Cardiac muscle cell (in vitro differentiated cells and primary cell): ENCODE results near the gene CIRBP. TPM values are rescaled to one million over a fixed set of nuclear protein-coding genes. Genes with fewer than 3 reads are reported as not detected.

Experiments used
- DNase-seq, 2 donors: peaks; one replicate each; pipeline versions ENCODE4 v3.0.0 to v3.0.0-alpha.2; 2010 to 2017; ENCODE audit warnings: low read depth in 1 of 2, low spot score in 1 of 2
- H3K27ac ChIP-seq: fragments of 200-600 bp; sonication (generic); 2 replicates; pipeline ENCODE4 v1.5.1; 2016
- H3K27me3 ChIP-seq: fragments of 200-600 bp; sonication (generic); 2 replicates; pipeline ENCODE4 v1.6.0; 2016; ENCODE audit warnings: control low read depth
- H3K36me3 ChIP-seq: fragments of 200-600 bp; sonication (generic); 2 replicates; pipeline ENCODE4 v1.5.1; 2016; ENCODE audit warnings: control low read depth
- H3K4me1 ChIP-seq: fragments of 200-600 bp; sonication (generic); 2 replicates; pipeline ENCODE4 v1.8.1; 2017; ENCODE audit warnings: low read depth, mild to moderate bottlenecking, mixed run types
- H3K4me3 ChIP-seq: fragments of 200-600 bp; sonication (generic); 2 replicates; pipeline ENCODE4 v1.5.1; 2016; ENCODE audit warnings: mild to moderate bottlenecking
- H3K9me3 ChIP-seq: fragments of 200-600 bp; sonication (generic); 2 replicates; pipeline ENCODE4 v1.5.1; 2017; ENCODE audit warnings: low read depth, mild to moderate bottlenecking, control low read depth
- polyA plus RNA-seq: library from polyadenylated mRNA; unstranded; fragments of >200 nt; fragmentation: Nextera tagmentation; extraction: Ambion mirVana; gene quantifications from 2 replicates; pipeline ENCODE4 v1.2.1, GENCODE V29; 2016
- total RNA-seq: library from RNA; depleted of rRNA; stranded (reverse); fragments of >200 nt; gene quantifications from 2 replicates; pipeline ENCODE4 v1.2.3, GENCODE V29; 2016
- TF ChIP-seq, protein P1 (sequence below): IDR thresholded peaks from 2 replicates; pipeline ENCODE4 v1.5.1; 2012; ENCODE audit warnings: low read depth, mild to moderate bottlenecking, low read length

Gene CIRBP
- total and polyA plus RNA-seq, 2 experiments from 2014 or later: 716 to 2,236 TPM

- H3K9me3 ChIP-seq: no peaks in the 10 kb centered on the region
- H3K27me3 ChIP-seq: no peaks in the 10 kb centered on the region
- H3K27ac ChIP-seq: peak overlapping the region; percentile 91
- H3K36me3 ChIP-seq: peaks cover 23% of the 10 kb centered on the region
- peak; percentile 87 to 88 for DNase-seq
- peak overlapping the region; percentile 92 for H3K4me3 ChIP-seq
- TF ChIP-seq, protein P1, sequence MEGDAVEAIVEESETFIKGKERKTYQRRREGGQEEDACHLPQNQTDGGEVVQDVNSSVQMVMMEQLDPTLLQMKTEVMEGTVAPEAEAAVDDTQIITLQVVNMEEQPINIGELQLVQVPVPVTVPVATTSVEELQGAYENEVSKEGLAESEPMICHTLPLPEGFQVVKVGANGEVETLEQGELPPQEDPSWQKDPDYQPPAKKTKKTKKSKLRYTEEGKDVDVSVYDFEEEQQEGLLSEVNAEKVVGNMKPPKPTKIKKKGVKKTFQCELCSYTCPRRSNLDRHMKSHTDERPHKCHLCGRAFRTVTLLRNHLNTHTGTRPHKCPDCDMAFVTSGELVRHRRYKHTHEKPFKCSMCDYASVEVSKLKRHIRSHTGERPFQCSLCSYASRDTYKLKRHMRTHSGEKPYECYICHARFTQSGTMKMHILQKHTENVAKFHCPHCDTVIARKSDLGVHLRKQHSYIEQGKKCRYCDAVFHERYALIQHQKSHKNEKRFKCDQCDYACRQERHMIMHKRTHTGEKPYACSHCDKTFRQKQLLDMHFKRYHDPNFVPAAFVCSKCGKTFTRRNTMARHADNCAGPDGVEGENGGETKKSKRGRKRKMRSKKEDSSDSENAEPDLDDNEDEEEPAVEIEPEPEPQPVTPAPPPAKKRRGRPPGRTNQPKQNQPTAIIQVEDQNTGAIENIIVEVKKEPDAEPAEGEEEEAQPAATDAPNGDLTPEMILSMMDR: no peak
- peaks cover 11% of the 10 kb centered on the region for H3K4me1 ChIP-seq
Measured at GRCh38 chr19:1250437-1251260, 18.5 kb upstream of the CIRBP start.

DNA sequence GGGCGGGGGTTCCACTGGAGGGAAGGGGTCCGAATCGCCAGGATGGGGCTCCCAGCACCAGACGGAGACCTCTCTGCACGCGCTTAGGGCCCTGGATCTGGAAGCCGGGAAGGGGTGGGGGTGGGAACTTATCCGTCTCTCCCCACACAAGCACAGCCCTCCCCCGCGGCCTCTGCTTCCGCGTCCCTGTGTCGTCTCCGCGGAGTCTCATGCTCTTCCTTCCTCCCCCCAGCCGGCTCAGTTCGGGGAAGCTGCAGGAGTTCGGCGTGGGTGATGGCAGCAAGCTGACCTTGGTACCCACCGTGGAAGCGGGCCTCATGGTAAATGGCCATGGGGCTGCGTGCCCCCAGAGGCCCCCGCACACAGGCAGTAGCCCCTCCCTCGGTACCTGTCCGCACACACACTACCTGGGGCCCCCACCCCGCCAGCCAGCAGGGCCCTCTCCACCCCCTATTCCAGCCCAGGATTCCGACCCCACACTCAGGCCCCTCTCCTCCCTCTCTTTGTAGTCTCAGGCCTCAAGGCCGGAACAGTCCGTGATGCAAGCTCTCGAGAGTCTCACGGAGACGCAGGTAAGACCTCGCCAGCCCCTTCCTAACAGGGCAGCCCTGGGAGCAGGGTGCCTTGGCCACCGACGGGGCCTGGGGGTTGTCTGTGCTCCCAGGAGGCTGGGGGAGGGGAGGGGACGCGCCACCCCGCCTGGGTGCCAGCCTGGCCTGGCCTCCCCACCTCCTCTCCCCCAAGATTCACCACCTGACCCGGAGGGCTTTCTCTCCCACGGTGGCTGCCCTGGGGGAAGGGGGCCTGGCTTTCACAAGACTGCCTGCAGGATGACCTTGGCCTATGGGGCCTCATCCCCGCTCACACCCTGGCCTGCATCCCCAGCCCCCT lies 17.6 kb upstream of the CIRBP start:
- H3K4me1 ChIP-seq: peaks cover 11% of the 10 kb centered on the region
- TF ChIP-seq, protein P1: no peak
- peak overlapping the region; percentile 91 for H3K27ac ChIP-seq
- no peaks in the 10 kb centered on the region for H3K9me3 ChIP-seq
- H3K36me3 ChIP-seq: peaks cover 30% of the 10 kb centered on the region
- H3K4me3 ChIP-seq: peak overlapping the region; percentile 92
- no peaks in the 10 kb centered on the region for H3K27me3 ChIP-seq
- DNase-seq: peak; percentile 60 to 82

- Histone ChIP-seq H3K9me3 (no peaks in the 10 kb centered on the region), H3K4me3 (peak overlapping the region; percentile 92), H3K27ac (peak overlapping the region; percentile 91), H3K27me3 (no peaks in the 10 kb centered on the region), H3K36me3 (peaks cover 35% of the 10 kb centered on the region), H3K4me1 (peaks cover 11% of the 10 kb centered on the region)
- peak in 1 of 2 donors; percentile 99 for DNase-seq
- TF ChIP-seq, protein P1: no peak
Measured at GRCh38 chr19:1252221-1252820, 16.8 kb upstream of the CIRBP start.

- Histone ChIP-seq H3K27ac (peak overlapping the region; percentile 91), H3K4me1 (peaks cover 11% of the 10 kb centered on the region), H3K4me3 (peak overlapping the region; percentile 92), H3K27me3 (no peaks in the 10 kb centered on the region), H3K9me3 (no peaks in the 10 kb centered on the region), H3K36me3 (peaks cover 41% of the 10 kb centered on the region)
- TF ChIP-seq, protein P1: no peak
- peak in 1 of 2 donors; percentile 99 for DNase-seq
Measured at GRCh38 chr19:1252821-1253513, 16.2 kb upstream of the CIRBP start.
